DND-41 (cell line): ENCODE data around the gene ITIH3.

Experiments used
- ATAC-seq: fragments of 200-7000 bp; cut with Tn5 transposase; 3 replicates; pipeline ENCODE4 v1.9.1; 2021; ENCODE audit warnings: low read depth; ENCODE audit not compliant: insufficient read depth
- DNase-seq: peaks from one replicate; pipeline ENCODE4 v3.0.0-alpha.2; 2020
- H2AFZ ChIP-seq: 2 replicates; pipeline ENCODE4 v1.6.0; 2012; ENCODE audit warnings: low read depth, low read length
- H3K27ac ChIP-seq: 2 replicates; pipeline ENCODE4 v1.5.1; 2012; ENCODE audit warnings: low read length, inconsistent platforms
- H3K27me3 ChIP-seq: fragments of 200-600 bp; sonication (generic); 2 replicates; pipeline ENCODE4 v1.6.0; 2012; ENCODE audit warnings: low read length, mild to moderate bottlenecking, inconsistent platforms; ENCODE audit not compliant: insufficient read depth, poor library complexity
- H3K36me3 ChIP-seq: 2 replicates; pipeline ENCODE4 v1.5.1; 2012; ENCODE audit warnings: low read length, inconsistent platforms; ENCODE audit not compliant: insufficient read depth
- H3K4me1 ChIP-seq: 2 replicates; pipeline ENCODE4 v1.5.1; 2012; ENCODE audit warnings: mild to moderate bottlenecking, low read length; ENCODE audit not compliant: insufficient read depth
- H3K4me2 ChIP-seq: 2 replicates; pipeline ENCODE4 v1.6.0; 2012; ENCODE audit warnings: mild to moderate bottlenecking, moderate library complexity, low read length, inconsistent platforms; ENCODE audit not compliant: insufficient read depth
- H3K4me3 ChIP-seq, 2 experiments: fragments of 200-600 bp in 1 of 2; shearing (Covaris generic) in 1 of 2; 2 replicates each; pipeline ENCODE4 v1.5.1; 2012 to 2016; ENCODE audit warnings: inconsistent platforms in 2 of 2, low read length in 2 of 2, mild to moderate bottlenecking in 2 of 2, low read depth in 1 of 2, moderate library complexity in 1 of 2
- H3K79me2 ChIP-seq: 2 replicates; pipeline ENCODE4 v1.6.0; 2012; ENCODE audit warnings: low read length, inconsistent platforms; ENCODE audit not compliant: insufficient read depth
- H3K9ac ChIP-seq: 2 replicates; pipeline ENCODE4 v1.6.0; 2012; ENCODE audit warnings: low read depth, mild to moderate bottlenecking, inconsistent platforms, low read length, moderate library complexity
- H3K9me3 ChIP-seq: 2 replicates; pipeline ENCODE4 v1.5.1; 2012; ENCODE audit warnings: low read length, moderate library complexity, mild to moderate bottlenecking, inconsistent platforms; ENCODE audit not compliant: insufficient read depth, severe bottlenecking
- H4K20me1 ChIP-seq: 2 replicates; pipeline ENCODE4 v1.6.0; 2012; ENCODE audit warnings: low read length; ENCODE audit not compliant: insufficient read depth
- EZH2 ChIP-seq: IDR thresholded peaks from 3 replicates; pipeline ENCODE4 v1.6.1; 2012; ENCODE audit warnings: borderline replicate concordance, low read depth, mild to moderate bottlenecking, moderate library complexity, low read length, inconsistent platforms; ENCODE audit not compliant: severe bottlenecking
- TF ChIP-seq, protein P1 (sequence below): IDR thresholded peaks from 2 replicates; pipeline ENCODE4 v1.5.1; 2012; ENCODE audit warnings: borderline replicate concordance, low read length, moderate library complexity, mild to moderate bottlenecking; ENCODE audit not compliant: poor library complexity, severe bottlenecking; ENCODE audit errors: extremely low read depth

ITIH3 gene

DNA sequence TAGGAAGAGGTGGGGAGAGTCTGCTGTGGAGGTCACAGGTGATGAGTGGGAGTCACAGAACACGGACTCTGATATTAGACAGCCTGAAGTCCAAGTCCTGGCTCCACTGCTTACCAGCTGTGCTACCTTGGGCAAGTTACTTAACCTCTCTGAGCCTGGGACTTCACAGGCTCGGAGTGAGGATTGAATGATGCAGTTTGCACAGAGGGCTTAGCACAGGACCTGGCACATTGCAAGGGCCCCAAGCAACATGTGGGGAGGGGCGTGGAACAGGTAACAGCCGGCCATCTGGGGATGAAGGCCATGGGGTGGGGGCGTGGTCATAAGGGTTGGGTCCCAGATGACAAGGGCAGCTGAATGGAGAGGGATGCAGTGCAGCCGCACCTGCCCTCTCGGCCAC is 4.3 kb upstream of the ITIH3 start:
- no peak overlapping the region for H2AFZ ChIP-seq
- TF ChIP-seq EZH2, result no peak
- TF ChIP-seq, protein P1, sequence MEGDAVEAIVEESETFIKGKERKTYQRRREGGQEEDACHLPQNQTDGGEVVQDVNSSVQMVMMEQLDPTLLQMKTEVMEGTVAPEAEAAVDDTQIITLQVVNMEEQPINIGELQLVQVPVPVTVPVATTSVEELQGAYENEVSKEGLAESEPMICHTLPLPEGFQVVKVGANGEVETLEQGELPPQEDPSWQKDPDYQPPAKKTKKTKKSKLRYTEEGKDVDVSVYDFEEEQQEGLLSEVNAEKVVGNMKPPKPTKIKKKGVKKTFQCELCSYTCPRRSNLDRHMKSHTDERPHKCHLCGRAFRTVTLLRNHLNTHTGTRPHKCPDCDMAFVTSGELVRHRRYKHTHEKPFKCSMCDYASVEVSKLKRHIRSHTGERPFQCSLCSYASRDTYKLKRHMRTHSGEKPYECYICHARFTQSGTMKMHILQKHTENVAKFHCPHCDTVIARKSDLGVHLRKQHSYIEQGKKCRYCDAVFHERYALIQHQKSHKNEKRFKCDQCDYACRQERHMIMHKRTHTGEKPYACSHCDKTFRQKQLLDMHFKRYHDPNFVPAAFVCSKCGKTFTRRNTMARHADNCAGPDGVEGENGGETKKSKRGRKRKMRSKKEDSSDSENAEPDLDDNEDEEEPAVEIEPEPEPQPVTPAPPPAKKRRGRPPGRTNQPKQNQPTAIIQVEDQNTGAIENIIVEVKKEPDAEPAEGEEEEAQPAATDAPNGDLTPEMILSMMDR, result no peak
- DNase-seq (no peak), ATAC-seq (no peak)
- no peak overlapping the region for H3K27ac ChIP-seq
- no peak overlapping the region for H3K9ac ChIP-seq
- H3K4me1 ChIP-seq, result no peaks in the 10 kb centered on the region
- no peaks in the 10 kb centered on the region for H3K79me2 ChIP-seq
- no peaks in the 10 kb centered on the region for H3K36me3 ChIP-seq
- no peak overlapping the region for H3K4me2 ChIP-seq
- H4K20me1 ChIP-seq, result no peaks in the 10 kb centered on the region
- no peaks in the 10 kb centered on the region for H3K9me3 ChIP-seq
- no peak overlapping the region for H3K4me3 ChIP-seq
- no peaks in the 10 kb centered on the region for H3K27me3 ChIP-seq

DNA sequence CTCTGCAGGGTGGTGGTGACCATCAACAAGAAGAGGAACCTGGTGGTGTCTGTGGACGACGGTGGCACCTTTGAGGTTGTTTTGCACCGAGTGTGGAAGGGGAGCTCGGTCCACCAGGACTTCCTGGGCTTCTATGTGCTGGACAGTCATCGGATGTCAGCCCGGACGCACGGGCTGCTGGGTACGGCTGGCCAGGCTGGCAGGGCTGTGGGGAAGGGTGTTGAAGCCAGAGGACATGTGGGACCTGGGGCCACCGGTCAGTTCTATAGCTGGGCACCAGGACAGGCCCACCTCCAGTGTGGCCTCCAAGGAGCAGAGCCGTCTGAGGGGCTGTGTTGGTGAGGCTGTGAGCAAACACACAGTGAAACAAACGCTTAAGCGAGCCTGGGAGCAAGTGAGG is 3.9 kb upstream of the ITIH3 start:
- H3K27me3 ChIP-seq, result no peaks in the 10 kb centered on the region
- no peaks in the 10 kb centered on the region for H3K79me2 ChIP-seq
- no peak overlapping the region for H2AFZ ChIP-seq
- no peak for ATAC-seq
- no peak overlapping the region for H3K4me2 ChIP-seq
- no peak overlapping the region for H3K27ac ChIP-seq
- H3K4me3 ChIP-seq, result no peak overlapping the region
- no peaks in the 10 kb centered on the region for H4K20me1 ChIP-seq
- DNase-seq, result no peak
- no peaks in the 10 kb centered on the region for H3K36me3 ChIP-seq
- TF ChIP-seq, protein P1, result no peak
- TF ChIP-seq EZH2, result no peak
- H3K9me3 ChIP-seq, result no peaks in the 10 kb centered on the region
- no peak overlapping the region for H3K9ac ChIP-seq
- H3K4me1 ChIP-seq, result no peaks in the 10 kb centered on the region

DNA sequence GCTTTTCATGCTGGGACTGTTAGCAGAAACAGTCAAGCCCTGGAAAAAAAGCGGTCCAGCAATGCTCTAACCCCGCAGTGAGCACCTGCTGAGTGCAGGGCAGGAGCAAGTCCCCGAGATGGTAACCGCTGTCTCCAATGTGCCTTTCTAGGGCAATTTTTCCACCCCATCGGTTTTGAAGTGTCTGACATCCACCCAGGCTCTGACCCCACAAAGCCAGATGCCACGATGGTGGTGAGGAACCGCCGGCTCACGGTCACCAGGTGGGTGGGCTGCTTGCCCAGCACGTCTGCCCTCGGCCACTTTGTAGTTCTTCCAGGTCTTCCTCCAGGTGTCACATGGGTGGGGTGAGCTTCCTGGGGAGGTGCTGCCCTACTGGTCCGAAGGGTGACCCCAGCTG is 3.2 kb upstream of the ITIH3 start:
- DNase-seq (no peak), ATAC-seq (no peak)
- H3K4me1 ChIP-seq, result no peaks in the 10 kb centered on the region
- H3K4me3 ChIP-seq, result no peak overlapping the region
- H3K4me2 ChIP-seq, result no peak overlapping the region
- H2AFZ ChIP-seq, result no peak overlapping the region
- no peaks in the 10 kb centered on the region for H4K20me1 ChIP-seq
- no peak overlapping the region for H3K27ac ChIP-seq
- no peaks in the 10 kb centered on the region for H3K79me2 ChIP-seq
- H3K9ac ChIP-seq, result no peak overlapping the region
- H3K9me3 ChIP-seq, result no peaks in the 10 kb centered on the region
- H3K27me3 ChIP-seq, result no peaks in the 10 kb centered on the region
- H3K36me3 ChIP-seq, result no peaks in the 10 kb centered on the region
- no peak for TF ChIP-seq EZH2
- TF ChIP-seq, protein P1, result no peak

DNA sequence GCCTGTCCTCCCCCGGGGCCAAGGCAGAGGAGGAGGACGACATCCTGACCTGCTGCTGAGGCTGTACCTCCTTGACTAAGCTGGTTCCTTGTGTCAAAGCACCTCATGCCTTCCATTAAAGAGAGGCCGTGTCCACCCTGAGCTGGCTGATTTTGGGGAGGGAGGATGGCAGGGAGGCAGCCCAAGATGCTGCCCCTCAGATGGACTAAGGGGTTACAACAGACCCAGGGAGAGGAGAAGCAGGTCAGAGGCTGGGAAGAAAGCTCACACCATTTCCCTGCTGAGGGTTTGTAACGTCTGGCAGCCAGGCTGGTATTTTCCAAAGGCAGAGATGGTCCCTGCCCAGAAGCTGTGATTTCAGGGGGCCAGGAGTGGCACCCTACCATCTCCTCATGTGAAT is 2.7 kb upstream of the ITIH3 start:
- Histone ChIP-seq H3K27me3 (no peaks in the 10 kb centered on the region), H3K9ac (no peak overlapping the region), H3K9me3 (no peaks in the 10 kb centered on the region), H4K20me1 (no peaks in the 10 kb centered on the region), H3K4me3 (no peak overlapping the region), H3K27ac (no peak overlapping the region), H3K36me3 (no peaks in the 10 kb centered on the region), H2AFZ (no peak overlapping the region), H3K4me1 (no peaks in the 10 kb centered on the region), H3K4me2 (no peak overlapping the region), H3K79me2 (no peaks in the 10 kb centered on the region)
- DNase-seq (no peak), ATAC-seq (no peak)
- TF ChIP-seq EZH2, result no peak
